HEK293T (cell line): ENCODE measurements around the gene CHCHD4.

Source experiments
- CTCF ChIA-PET: fragments of 350-600 bp; formaldehyde crosslinking; extraction: SDS; loops from one replicate; lab custom pipeline; 2021; ENCODE audit warnings: antibody characterized with exemption, inconsistent platforms; lab: Yijun Ruan, JAX
- POLR2A ChIA-PET: fragments of 350-600 bp; formaldehyde crosslinking; extraction: SDS; loops from one replicate; lab custom pipeline; 2020; ENCODE audit warnings: antibody characterized with exemption, inconsistent platforms; lab: Yijun Ruan, JAX
- DNase-seq: peaks from one replicate; pipeline ENCODE4 v3.0.0; 2012; ENCODE audit warnings: mixed read lengths; ENCODE audit errors: extremely low spot score
- ARNT ChIP-seq: fragments of 450-650 bp; IDR thresholded peaks from 2 replicates; pipeline ENCODE4 v1.6.1; 2017; ENCODE audit warnings: mild to moderate bottlenecking
- BHLHE40 ChIP-seq: fragments of 450-650 bp; IDR thresholded peaks from 2 replicates; pipeline ENCODE4 v1.6.1; 2016; ENCODE audit warnings: mild to moderate bottlenecking, moderate library complexity, borderline replicate concordance
- CTBP1 ChIP-seq: fragments of 450-650 bp; IDR thresholded peaks from 2 replicates; pipeline ENCODE4 v1.6.1; 2016; ENCODE audit warnings: borderline replicate concordance
- ELF4 ChIP-seq: fragments of 450-650 bp; IDR thresholded peaks from 2 replicates; pipeline ENCODE4 v1.6.1; 2017; ENCODE audit warnings: antibody characterized with exemption
- FOXA1 ChIP-seq: fragments of 450-650 bp; IDR thresholded peaks from 2 replicates; pipeline ENCODE4 v1.6.1; 2016; ENCODE audit warnings: mild to moderate bottlenecking
- FOXK2 ChIP-seq: fragments of 450-650 bp; IDR thresholded peaks from 2 replicates; pipeline ENCODE4 v1.6.1; 2016; ENCODE audit warnings: mild to moderate bottlenecking
- FOXM1 ChIP-seq: fragments of 450-650 bp; IDR thresholded peaks from 2 replicates; pipeline ENCODE4 v1.6.1; 2017; ENCODE audit warnings: mild to moderate bottlenecking, borderline replicate concordance
- HDGF ChIP-seq: fragments of 450-650 bp; IDR thresholded peaks from 2 replicates; pipeline ENCODE4 v1.6.1; 2017; ENCODE audit warnings: antibody characterized with exemption, borderline replicate concordance
- L3MBTL2 ChIP-seq: fragments of 450-650 bp; conservative IDR thresholded peaks from 2 replicates; pipeline ENCODE4 v1.6.1; 2016; ENCODE audit warnings: mild to moderate bottlenecking
- LEF1 ChIP-seq: fragments of 450-650 bp; IDR thresholded peaks from 2 replicates; pipeline ENCODE4 v1.6.1; 2017; ENCODE audit warnings: mild to moderate bottlenecking, borderline replicate concordance
- NFRKB ChIP-seq: fragments of 450-650 bp; IDR thresholded peaks from 2 replicates; pipeline ENCODE4 v1.6.1; 2016; ENCODE audit warnings: mild to moderate bottlenecking, moderate library complexity
- SP1 ChIP-seq: fragments of 450-650 bp; IDR thresholded peaks from 2 replicates; pipeline ENCODE4 v1.6.1; 2017
- SUZ12 ChIP-seq: fragments of 450-650 bp; IDR thresholded peaks from 2 replicates; pipeline ENCODE4 v1.6.1; 2016; ENCODE audit warnings: mild to moderate bottlenecking
- TARDBP ChIP-seq: fragments of 450-650 bp; IDR thresholded peaks from 2 replicates; pipeline ENCODE4 v1.6.1; 2016
- ZNF384 ChIP-seq: fragments of 450-650 bp; IDR thresholded peaks from 2 replicates; pipeline ENCODE4 v1.6.1; 2016
- TF ChIP-seq, protein P1 (sequence below): fragments of 450-650 bp; IDR thresholded peaks from 2 replicates; pipeline ENCODE4 v1.6.1; 2016

The CHCHD4 gene

DNA sequence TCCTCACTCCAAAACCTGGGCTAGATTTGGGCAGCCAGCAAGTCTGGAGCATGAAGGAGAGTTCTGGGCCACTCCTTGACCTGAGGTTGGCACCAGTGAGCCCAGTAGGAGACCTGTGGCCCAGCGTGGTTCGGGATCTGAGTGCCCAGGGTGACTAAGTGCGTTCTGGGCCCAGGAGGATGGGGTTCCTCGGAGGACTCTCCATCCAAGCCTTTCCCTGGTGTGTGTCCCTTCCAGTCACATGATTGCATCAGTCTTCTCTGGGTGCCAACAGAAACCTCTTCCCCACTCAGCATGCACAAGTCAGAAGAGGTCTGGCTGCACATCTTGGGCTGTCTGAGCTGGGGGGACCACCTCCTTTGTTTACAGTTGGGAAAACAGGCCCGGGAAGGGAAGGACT, 15.1 kb upstream of the CHCHD4 start:
- POLR2A ChIA-PET: no interaction called here
- no peak for TF ChIP-seq ZNF384
- no peak for TF ChIP-seq SP1
- no peak for TF ChIP-seq BHLHE40
- TF ChIP-seq, protein P1, sequence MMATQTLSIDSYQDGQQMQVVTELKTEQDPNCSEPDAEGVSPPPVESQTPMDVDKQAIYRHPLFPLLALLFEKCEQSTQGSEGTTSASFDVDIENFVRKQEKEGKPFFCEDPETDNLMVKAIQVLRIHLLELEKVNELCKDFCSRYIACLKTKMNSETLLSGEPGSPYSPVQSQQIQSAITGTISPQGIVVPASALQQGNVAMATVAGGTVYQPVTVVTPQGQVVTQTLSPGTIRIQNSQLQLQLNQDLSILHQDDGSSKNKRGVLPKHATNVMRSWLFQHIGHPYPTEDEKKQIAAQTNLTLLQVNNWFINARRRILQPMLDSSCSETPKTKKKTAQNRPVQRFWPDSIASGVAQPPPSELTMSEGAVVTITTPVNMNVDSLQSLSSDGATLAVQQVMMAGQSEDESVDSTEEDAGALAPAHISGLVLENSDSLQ: no peak
- TF ChIP-seq CTBP1: no peak
- TF ChIP-seq ARNT: no peak
- no peak for TF ChIP-seq TARDBP
- no peak for TF ChIP-seq SUZ12
- no peak for TF ChIP-seq FOXA1
- no peak for TF ChIP-seq ELF4
- no peak for TF ChIP-seq FOXM1
- TF ChIP-seq HDGF: no peak
- TF ChIP-seq L3MBTL2: no peak
- TF ChIP-seq FOXK2: no peak
- no peak for TF ChIP-seq LEF1
- TF ChIP-seq NFRKB: no peak

DNA sequence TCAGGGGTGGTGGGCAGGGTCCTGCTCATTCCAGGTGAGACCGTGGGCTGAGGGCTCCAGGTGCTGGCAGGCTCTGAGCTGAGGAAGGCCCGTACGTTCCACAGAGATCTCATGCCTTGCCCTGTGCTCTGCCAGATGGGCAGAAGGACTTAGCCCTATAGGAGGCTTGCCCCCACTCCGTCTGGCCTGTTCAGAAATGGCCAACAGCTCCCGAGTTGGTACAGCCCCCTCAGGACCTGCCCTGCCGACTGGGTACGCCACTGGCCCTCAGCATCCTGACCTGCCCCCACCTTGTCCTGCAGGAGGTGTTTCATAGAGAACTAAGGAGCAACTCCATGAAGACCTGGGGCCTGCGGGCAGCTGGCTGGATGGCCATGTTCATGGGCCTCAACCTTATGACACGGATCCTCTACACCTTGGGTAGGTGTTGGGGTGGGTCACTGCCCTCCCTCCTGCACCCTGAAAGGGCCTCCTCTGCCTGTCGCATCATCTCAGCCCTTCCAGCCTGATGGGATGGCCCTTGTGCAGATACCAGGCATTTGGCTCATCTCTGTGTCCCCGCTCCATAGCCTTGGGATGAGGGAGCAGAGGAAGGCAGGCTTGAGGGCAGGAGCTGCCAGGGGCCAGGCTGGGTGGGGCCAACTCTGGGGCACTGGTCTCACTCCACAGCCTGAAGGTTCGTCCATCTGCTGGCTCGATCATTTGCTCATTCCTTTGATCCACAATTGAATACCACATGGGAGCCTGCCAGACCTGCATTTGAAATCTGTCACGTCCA, 14.4 kb upstream of the CHCHD4 start:
- no peak for DNase-seq
- ChIA-PET POLR2A (no interaction called here), CTCF (no interaction called here)
- TF ChIP-seq BHLHE40: no peak
- TF ChIP-seq SUZ12: no peak
- TF ChIP-seq ELF4: no peak
- no peak for TF ChIP-seq HDGF
- TF ChIP-seq TARDBP: no peak
- no peak for TF ChIP-seq FOXK2

More for the DNA sequence above, 15.1 kb upstream of the CHCHD4 start:
- DNase-seq: no peak
- CTCF ChIA-PET: no interaction called here

DNA sequence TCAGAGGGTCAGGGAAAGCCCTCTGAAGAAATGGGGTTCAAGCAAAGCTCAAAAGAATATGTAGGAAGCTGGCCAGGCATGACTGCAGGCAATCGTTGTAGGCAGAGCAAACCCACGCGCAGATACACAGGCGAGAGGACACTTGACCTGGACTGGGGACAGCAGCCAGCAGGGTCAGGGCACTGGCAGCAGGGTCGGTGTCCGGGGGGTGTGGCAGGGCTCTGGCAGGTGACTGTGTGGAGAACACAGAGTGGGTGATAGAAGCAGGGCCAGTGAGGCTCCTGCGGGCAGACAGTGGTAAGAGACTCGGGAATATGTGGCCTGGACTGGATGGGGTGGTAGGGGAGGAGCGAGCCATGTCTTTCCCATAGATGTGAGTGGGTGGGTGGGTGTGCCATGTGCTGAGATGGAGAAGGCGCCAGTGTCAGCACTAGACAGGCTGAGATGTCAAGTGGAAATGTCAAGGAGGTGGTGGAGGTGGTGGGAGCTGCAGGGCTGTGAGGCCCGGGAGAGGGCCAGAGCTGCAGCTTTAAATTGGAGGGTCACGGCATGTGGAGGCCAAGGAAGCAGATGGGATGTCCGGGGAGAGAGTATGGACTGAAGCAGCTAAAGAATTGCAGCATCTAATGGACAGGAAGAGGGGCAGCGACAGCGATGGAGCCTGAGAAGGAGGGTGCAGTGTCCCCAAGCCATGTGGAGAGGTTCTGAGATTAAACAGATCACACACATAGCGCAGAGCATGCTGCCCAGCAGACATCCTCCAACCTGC, 13.6 kb upstream of the CHCHD4 start:
- no peak for DNase-seq
- ChIA-PET POLR2A (interaction anchor here (1.0 kb wide), 1 partner anchor 13 kb away, joined by 4 read pairs; the partner anchor contains the start of genes CHCHD4 and TMEM43), CTCF (no interaction called here)
- TF ChIP-seq FOXA1 (no peak), LEF1 (no peak), TARDBP (no peak), FOXK2 (no peak), L3MBTL2 (no peak), CTBP1 (no peak), ARNT (no peak), BHLHE40 (no peak)

DNA sequence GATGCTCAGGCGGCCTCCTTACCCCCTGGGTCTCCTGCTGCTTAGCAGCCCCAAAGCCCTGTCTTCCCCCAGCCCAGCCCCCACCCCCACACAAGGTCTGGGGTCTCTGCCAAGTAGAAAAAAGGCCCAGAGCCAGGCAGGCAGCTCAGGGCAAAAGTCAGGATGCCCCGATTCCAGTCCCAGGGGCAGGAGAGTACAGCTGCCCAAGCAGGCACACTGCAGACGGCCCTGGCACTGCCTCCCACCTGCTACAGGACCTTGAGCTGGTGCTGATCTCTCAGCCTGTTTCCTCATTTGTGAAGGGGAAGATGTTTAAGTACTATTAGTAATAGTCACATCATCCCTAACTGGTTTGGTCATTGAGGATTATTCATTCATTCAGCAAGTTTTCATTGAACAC, 12.8 kb upstream of the CHCHD4 start:
- CTCF ChIA-PET: no interaction called here
- no peak for TF ChIP-seq NFRKB
- no peak for TF ChIP-seq FOXA1
- TF ChIP-seq SP1: no peak
- TF ChIP-seq ELF4: no peak
- TF ChIP-seq ZNF384: no peak
- no peak for TF ChIP-seq BHLHE40
- no peak for TF ChIP-seq TARDBP
- TF ChIP-seq FOXM1: no peak
- TF ChIP-seq HDGF: no peak
- no peak for TF ChIP-seq CTBP1
- no peak for TF ChIP-seq ARNT
- no peak for TF ChIP-seq SUZ12
- no peak for TF ChIP-seq FOXK2
- TF ChIP-seq, protein P1: no peak
- no peak for TF ChIP-seq L3MBTL2
- TF ChIP-seq LEF1: no peak
- no peak for DNase-seq
- POLR2A ChIA-PET: interaction anchor here (1.0 kb wide), 1 partner anchor 12 kb away, joined by 4 read pairs; the partner anchor contains the start of genes CHCHD4 and TMEM43

DNA sequence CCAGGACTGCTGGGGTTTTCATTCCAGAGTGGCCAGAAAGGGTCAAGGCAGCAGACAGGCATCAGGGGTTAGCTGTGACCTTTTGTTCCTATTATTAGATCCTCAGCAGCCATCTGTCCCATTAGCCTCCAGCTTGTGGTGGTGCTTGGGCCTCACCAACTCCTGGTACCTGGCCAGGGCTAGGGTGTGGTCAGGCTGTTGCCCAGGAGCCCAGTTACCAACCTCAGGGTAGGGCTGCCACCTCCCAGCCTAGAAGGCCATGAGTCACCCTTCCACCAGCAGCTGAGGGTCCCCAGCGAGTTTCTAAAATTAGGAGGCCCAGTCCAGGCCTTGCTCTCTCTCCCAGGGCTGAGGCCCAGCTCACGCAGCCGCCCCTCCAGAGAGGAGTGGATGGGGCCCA, 12.3 kb upstream of the CHCHD4 start:
- CTCF ChIA-PET: no interaction called here
- TF ChIP-seq L3MBTL2 (no peak), FOXA1 (no peak), LEF1 (no peak), ZNF384 (no peak), BHLHE40 (no peak), SUZ12 (no peak), CTBP1 (no peak)
- TF ChIP-seq, protein P1: no peak
- POLR2A ChIA-PET: interaction anchor here (1.0 kb wide), 1 partner anchor 12 kb away, joined by 4 read pairs; the partner anchor contains the start of genes CHCHD4 and TMEM43
- DNase-seq: no peak
